Esophagus squamous epithelium (tissue), 4 donors: ENCODE data around the gene CATSPER1.

Source experiments
- POLR2A ChIP-seq, 4 donors: fragments of 450-650 bp; IDR thresholded peaks; one replicate each; pipeline ENCODE4 v1.6.1; 2017; ENCODE audit warnings: antibody characterized with exemption in 4 of 4, mild to moderate bottlenecking in 4 of 4, moderate library complexity in 3 of 4
- TF ChIP-seq, protein P1 (sequence below), 6 experiments: fragments of 450-650 bp in 4 of 6; fragments of 200-600 bp in 2 of 6; sonication (generic) in 2 of 6; IDR thresholded peaks; one replicate each; pipeline ENCODE4 v1.5.1; 2016 to 2019; ENCODE audit warnings: antibody characterized with exemption in 6 of 6, mild to moderate bottlenecking in 4 of 6, moderate library complexity in 4 of 6

DNA sequence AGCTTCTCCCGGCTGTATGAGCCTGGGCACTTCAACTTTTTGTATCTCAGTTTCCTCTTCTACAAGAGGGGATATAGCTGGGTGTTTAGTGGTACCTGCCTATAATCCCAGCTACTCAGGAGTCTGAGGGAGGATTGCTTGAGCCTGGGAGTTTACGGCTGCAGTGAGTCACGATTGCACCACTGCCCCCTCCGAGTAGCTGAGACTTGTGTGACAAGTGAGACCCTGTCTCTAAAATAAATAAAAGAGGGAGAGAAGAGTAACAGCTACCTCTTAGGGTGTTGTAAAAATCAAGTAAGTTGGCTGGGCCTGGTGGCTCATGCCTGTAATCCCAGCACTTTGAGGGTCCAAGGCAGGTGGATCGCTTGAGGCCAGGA is 10.0 kb upstream of the CATSPER1 start:
- TF ChIP-seq, protein P1, sequence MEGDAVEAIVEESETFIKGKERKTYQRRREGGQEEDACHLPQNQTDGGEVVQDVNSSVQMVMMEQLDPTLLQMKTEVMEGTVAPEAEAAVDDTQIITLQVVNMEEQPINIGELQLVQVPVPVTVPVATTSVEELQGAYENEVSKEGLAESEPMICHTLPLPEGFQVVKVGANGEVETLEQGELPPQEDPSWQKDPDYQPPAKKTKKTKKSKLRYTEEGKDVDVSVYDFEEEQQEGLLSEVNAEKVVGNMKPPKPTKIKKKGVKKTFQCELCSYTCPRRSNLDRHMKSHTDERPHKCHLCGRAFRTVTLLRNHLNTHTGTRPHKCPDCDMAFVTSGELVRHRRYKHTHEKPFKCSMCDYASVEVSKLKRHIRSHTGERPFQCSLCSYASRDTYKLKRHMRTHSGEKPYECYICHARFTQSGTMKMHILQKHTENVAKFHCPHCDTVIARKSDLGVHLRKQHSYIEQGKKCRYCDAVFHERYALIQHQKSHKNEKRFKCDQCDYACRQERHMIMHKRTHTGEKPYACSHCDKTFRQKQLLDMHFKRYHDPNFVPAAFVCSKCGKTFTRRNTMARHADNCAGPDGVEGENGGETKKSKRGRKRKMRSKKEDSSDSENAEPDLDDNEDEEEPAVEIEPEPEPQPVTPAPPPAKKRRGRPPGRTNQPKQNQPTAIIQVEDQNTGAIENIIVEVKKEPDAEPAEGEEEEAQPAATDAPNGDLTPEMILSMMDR (IDR thresholded peaks at IDR 0.05) = no peak
- TF ChIP-seq POLR2A (IDR thresholded peaks at IDR 0.05) = no peak
